Measurements from ENCODE around the gene ACSF3. TPM values are rescaled to one million over a fixed set of nuclear protein-coding genes. Genes with fewer than 3 reads are reported as not detected.
"Not testable (repeated sequence)": the region's sequence is repeated elsewhere in the genome, so short reads cannot be mapped to it uniquely, and the experiment has no call there.

The ACSF3 gene
- total RNA-seq, 2 donors from 2014 or later = 48.0 to 53.6 TPM

DNA sequence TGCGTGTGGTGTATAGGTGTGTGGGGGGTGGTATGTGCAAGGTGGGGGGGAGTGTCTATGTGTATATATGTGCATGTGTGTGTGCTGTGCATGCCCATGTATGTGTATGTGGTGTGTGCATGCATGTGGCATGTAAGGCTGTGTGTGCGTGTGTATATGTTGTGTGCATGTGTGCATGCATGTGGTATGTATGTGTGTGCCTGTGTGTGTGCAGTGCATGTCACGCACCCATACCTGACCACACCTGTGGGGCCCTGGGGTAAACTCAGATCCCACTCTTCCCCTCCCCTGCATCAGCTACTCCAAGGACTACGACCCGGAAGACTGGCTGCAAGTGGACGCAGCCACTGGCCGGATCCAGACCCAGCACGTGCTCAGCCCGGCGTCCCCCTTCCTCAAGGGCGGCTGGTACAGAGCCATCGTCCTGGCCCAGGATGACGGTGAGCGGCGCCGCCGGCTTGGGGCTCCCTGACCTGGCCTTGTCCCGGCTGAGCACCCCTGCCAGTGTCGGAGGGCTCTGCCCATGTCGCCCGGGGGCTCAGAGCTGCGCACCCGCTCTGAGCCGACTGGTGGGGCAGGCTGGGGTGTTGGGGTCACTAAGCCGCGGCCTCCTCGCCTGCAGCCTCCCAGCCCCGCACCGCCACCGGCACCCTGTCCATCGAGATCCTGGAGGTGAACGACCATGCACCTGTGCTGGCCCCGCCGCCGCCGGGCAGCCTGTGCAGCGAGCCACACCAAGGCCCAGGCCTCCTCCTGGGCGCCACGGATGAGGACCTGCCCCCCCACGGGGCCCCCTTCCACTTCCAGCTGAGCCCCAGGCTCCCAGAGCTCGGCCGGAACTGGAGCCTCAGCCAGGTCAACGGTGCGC, 97.6 kb downstream of the ACSF3 start:
- no peak for DNase-seq
- Mint-ChIP-seq H3K36me3 (ENCODE audit: low read depth) (no peaks in the 10 kb centered on the region), H3K27ac (no peak overlapping the region), H3K4me1 (no peaks in the 10 kb centered on the region), H3K4me3 (no peak overlapping the region), H3K27me3 (no peaks in the 10 kb centered on the region)
- no peaks in the 10 kb centered on the region for H3K9me3 ChIP-seq (ENCODE audit: control insufficient read depth, low read length, poor library complexity, severe bottlenecking)
- no peak for ATAC-seq

DNA sequence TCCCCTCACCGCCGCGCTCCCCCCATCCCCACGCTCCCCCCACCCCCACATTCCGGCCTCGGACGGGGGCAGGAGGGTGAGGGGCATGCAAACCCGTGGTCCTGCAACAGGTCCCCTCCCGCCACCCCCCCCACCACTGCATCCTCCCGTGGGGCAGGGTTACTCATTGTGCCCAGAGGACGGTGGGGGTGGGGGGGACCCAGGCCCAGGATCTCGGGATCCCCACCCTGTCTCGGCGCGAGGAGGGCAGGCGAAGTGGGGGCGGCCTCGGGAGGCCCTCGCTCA, 98.2 kb downstream of the ACSF3 start:
- no peak overlapping the region for H3K27ac Mint-ChIP-seq
- H3K27me3 Mint-ChIP-seq = no peaks in the 10 kb centered on the region
- H3K36me3 Mint-ChIP-seq (ENCODE audit: low read depth) = no peaks in the 10 kb centered on the region
- DNase-seq (no peak), ATAC-seq (no peak)
- H3K9me3 ChIP-seq (ENCODE audit: control insufficient read depth, low read length, poor library complexity, severe bottlenecking) = no peaks in the 10 kb centered on the region
- no peak overlapping the region for H3K4me3 Mint-ChIP-seq
- H3K4me1 Mint-ChIP-seq = no peaks in the 10 kb centered on the region

DNA sequence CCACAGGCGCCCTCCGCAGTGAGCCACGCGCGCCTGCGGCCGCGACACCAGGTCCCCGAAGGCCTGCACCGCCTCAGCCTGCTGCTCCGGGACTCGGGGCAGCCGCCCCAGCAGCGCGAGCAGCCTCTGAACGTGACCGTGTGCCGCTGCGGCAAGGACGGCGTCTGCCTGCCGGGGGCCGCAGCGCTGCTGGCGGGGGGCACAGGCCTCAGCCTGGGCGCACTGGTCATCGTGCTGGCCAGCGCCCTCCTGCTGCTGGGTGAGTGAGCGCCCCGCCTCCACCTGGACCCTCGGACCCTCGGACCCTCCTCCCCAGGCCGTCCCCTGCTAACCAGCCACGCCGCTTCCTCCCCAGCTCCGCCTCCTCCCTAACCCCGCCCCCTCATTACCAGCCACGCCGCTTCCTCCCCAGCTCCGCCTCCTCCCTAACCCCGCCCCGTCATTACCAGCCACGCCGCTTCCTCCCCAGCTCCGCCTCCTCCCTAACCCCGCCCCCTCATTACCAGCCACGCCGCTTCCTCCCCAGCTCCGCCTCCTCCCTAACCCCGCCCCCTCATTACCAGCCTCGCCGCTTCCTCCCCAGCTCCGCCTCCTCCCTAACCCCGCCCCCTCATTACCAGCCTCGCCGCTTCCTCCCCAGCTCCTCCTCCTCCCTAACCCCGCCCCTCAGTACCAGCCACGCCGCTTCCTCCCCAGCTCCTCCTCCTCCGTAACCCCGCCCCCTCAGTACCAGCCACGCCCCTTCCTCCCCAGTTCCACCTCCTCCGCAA, 98.7 kb downstream of the ACSF3 start:
- not testable (repeated sequence) for H3K36me3 Mint-ChIP-seq (ENCODE audit: low read depth); H3K9me3 ChIP-seq (ENCODE audit: control insufficient read depth, low read length, poor library complexity, severe bottlenecking); H3K27me3 Mint-ChIP-seq; H3K27ac Mint-ChIP-seq; H3K4me1 Mint-ChIP-seq
- peak; percentile 48 to 83 (median 63) for DNase-seq
- H3K4me3 Mint-ChIP-seq = peak overlapping the region; percentile 70
- ATAC-seq = peak; percentile 75

DNA sequence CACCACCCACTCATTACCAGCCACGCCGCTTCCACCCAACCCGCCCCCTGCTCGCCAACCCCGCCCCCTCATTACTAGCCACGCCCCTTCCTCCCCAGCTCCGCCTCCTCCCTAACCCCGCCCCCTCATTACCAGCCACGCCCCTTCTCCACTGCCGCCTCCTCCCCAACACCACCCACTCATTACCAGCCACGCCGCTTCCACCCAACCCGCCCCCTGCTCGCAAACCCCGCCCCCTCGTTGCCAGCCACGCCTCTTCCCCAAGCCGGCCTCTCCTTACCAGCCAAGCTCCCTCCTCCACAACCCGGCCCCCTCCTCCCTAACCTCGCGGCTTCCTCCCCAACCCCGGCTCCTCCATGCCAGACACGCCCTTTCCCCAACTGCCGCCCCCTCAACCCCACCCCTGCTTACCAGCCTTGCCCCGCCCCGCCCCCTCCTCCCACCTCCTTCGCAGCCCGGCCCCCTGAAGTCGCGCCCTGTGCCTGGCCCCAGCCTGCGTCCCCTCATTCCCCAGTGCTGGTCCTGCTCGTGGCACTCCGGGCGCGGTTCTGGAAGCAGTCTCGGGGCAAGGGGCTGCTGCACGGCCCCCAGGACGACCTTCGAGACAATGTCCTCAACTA, 99.4 kb downstream of the ACSF3 start:
- Mint-ChIP-seq H3K4me1 (no peaks in the 10 kb centered on the region), H3K27me3 (peaks cover 8% of the 10 kb centered on the region), H3K36me3 (ENCODE audit: low read depth) (no peaks in the 10 kb centered on the region), H3K4me3 (peak overlapping the region; percentile 70), H3K27ac (no peak overlapping the region)
- no peak for DNase-seq
- ATAC-seq = peak; percentile 49
- H3K9me3 ChIP-seq (ENCODE audit: control insufficient read depth, low read length, poor library complexity, severe bottlenecking) = no peaks in the 10 kb centered on the region

DNA sequence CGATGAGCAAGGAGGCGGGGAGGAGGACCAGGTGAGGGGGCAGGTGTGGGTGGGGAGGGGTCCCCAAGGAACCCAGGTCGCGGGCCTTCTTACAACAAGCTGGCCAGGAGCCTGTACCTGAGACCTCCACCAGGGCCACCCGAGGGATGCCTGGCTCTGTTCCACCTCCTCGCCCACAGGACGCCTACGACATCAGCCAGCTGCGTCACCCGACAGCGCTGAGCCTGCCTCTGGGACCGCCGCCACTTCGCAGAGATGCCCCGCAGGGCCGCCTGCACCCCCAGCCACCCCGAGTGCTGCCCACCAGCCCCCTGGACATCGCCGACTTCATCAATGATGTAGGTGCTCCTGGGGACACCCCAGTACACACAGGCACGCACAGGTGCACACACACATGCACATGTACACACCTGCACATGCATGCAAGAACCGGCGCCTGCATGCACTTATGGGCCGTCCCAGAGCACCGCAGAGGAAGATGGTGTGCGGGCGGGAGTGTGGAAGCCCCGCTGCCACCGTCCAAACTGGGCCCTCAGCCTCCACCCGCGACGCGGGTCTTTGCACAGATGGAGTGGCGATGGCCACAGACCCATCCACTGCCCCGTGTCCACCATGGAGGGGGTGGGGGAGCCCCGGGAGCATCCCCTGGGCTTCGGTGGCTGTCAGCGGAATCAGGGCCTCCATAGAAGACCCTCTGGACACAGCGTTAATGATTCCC, 100.1 kb downstream of the ACSF3 start:
- Mint-ChIP-seq H3K4me3 (no peak overlapping the region), H3K27me3 (peaks cover 9% of the 10 kb centered on the region)
- peak in 1 of 3 donors; percentile 10 for DNase-seq

DNA sequence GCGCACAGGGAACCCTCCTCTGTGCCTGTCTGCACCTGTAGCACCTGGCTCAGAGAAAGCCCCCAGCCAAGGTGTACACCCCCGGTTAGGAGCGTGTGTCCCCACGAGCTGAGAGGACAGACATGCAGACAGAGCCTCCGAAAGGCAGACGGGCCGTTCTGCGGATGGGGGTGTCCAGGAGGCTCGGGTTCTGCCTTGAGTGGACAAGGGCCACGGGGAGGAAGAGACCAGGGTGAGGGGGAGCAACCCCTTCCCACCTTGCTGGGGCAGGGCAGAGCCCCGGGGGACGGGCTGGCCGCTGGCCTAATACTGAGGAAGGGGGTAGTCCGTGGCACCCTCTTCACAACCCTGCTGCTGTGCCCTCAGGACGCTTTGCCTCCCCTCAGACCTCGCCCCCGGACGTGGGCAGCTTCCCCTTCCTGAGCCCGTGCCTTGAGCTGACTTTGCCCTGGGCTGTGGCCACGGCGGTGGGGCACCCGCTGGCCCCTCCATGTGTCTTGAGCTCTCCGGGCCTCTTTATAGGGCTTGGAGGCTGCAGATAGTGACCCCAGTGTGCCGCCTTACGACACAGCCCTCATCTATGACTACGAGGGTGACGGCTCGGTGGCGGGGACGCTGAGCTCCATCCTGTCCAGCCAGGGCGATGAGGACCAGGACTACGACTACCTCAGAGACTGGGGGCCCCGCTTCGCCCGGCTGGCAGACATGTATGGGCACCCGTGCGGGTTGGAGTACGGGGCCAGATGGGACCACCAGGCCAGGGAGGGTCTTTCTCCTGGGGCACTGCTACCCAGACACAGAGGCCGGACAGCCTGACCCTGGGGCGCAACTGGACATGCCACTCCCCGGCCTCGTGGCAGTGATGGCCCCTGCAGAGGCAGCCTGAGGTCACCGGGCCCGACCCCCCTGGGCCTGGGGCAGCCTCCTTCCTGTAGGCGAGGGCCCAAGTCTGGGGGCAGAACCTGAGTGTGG, 101.0 kb downstream of the ACSF3 start:
- Mint-ChIP-seq H3K27ac (no peak overlapping the region), H3K27me3 (peaks cover 9% of the 10 kb centered on the region), H3K4me1 (no peaks in the 10 kb centered on the region), H3K36me3 (ENCODE audit: low read depth) (no peaks in the 10 kb centered on the region), H3K4me3 (peak overlapping the region; percentile 12)
- DNase-seq (no peak), ATAC-seq (no peak)
- no peaks in the 10 kb centered on the region for H3K9me3 ChIP-seq (ENCODE audit: control insufficient read depth, low read length, poor library complexity, severe bottlenecking)

More for the DNA sequence above, 100.1 kb downstream of the ACSF3 start:
- Mint-ChIP-seq H3K4me1 (no peaks in the 10 kb centered on the region), H3K36me3 (ENCODE audit: low read depth) (no peaks in the 10 kb centered on the region), H3K27ac (no peak overlapping the region)
- no peak for ATAC-seq
- H3K9me3 ChIP-seq (ENCODE audit: control insufficient read depth, low read length, poor library complexity, severe bottlenecking) = no peaks in the 10 kb centered on the region

DNA sequence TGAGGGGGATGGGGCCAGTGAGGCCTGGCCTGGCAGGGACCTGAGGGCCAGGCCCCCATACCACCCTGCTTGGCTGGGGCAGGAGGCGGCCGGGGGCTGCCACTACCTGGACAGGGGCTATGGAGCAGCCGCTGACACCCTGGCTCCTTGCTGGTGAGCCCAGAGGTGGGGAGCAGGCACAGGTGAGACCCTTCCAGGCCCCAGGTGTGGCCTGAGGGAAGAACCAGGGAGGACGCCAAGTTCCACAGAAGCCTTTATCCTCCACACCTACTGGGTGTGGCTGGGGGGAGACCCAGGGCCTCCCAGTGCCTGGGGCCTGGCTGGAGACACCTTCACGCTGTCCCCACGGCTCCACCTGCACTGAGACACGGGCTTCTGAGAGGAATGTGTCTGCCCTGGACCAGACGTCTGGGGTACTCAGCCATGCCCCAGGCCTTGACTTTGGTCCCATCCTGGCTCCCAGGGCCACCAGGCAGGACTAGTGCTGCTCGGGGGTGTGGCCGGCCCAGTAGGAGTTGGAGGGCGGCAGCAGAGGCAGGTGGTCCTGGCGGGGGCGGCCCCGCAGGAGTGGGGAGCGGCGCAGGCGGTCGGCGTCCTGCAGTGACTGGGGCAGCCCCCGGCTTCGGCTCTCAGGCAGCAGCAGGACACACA, 102.0 kb downstream of the ACSF3 start:
- H3K4me3 Mint-ChIP-seq = no peak overlapping the region
- ATAC-seq (no peak), DNase-seq (no peak)
- H3K9me3 ChIP-seq (ENCODE audit: control insufficient read depth, low read length, poor library complexity, severe bottlenecking) = no peaks in the 10 kb centered on the region
- peaks cover 17% of the 10 kb centered on the region for H3K27me3 Mint-ChIP-seq
- H3K27ac Mint-ChIP-seq = no peak overlapping the region
- peaks cover 2% of the 10 kb centered on the region for H3K4me1 Mint-ChIP-seq
- H3K36me3 Mint-ChIP-seq (ENCODE audit: low read depth) = no peaks in the 10 kb centered on the region

DNA sequence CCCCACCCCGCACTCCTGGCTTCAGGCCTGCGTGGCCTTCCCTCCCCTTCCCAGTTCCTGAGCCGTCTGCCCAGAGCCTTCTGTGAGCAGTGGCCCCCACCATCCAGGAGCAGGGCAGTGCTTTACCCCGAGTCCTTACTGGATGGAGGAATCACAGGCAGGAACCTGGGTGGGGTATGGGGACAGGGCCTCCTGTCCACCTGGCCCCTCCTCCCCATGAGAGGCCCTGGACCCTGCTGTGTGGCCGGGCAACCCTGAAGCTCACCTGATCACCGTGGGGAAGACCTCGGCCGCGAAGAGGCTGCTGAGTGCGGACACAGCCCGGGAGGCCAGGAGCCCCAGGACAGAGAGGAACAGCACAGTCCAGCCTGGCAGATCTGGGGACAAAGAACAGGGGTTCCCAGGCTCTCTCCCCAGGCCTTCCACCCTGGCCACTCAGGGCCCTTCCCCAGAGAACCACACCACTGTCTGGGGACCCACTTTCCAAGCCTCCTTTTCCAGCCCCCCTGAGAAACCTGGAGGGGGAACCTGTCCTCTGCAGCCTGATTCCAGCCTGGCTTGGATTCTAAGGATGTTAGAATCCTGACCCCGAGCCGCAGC, 103.5 kb downstream of the ACSF3 start:
- ATAC-seq (no peak), DNase-seq (no peak)
- peaks cover 17% of the 10 kb centered on the region for H3K27me3 Mint-ChIP-seq
- no peaks in the 10 kb centered on the region for H3K36me3 Mint-ChIP-seq (ENCODE audit: low read depth)
- H3K27ac Mint-ChIP-seq = no peak overlapping the region
- no peak overlapping the region for H3K4me3 Mint-ChIP-seq
- H3K9me3 ChIP-seq (ENCODE audit: control insufficient read depth, low read length, poor library complexity, severe bottlenecking) = no peaks in the 10 kb centered on the region
- peaks cover 3% of the 10 kb centered on the region for H3K4me1 Mint-ChIP-seq

DNA sequence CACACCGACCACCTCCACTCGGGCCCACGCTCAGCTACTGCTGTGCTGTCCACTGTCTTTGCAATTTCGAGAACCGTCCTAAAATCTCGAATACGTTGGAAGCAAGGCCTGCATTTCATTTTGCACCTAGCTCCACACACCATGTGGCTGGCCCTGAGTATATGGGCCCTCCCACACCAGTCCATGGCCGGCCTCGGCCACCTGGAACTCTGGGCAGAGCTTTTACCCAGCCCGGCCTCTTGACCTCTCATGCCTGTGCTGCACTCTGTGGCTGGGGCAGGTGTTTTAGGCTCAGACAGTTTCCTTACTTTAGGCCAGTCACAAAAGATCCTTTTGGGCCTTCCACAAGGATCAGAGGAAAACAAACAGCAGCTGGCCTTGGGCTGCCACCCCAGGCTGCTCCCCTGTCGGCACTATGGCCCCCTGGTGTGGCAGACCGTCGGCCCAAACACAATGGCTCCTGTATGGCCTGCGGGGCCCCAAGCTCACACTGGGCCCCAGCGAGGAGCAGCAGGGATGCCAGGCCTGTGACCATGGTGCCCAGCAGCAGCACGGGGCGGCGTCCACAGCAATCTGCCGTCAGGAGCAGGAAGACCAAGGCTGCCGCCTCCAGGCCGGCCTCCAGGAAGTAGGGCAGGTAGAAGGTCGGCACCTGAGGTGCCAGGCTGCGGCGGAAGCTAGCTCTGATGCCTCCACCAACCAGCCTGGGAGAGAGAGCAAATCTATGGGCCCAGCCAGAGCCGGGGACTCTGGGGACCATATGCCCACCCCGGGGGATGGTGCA, 104.2 kb downstream of the ACSF3 start:
- H3K27me3 Mint-ChIP-seq = peaks cover 21% of the 10 kb centered on the region
- peaks cover 3% of the 10 kb centered on the region for H3K4me1 Mint-ChIP-seq
- ATAC-seq (no peak), DNase-seq (no peak)
- no peak overlapping the region for H3K4me3 Mint-ChIP-seq
- H3K27ac Mint-ChIP-seq = no peak overlapping the region
- H3K9me3 ChIP-seq (ENCODE audit: control insufficient read depth, low read length, poor library complexity, severe bottlenecking) = no peaks in the 10 kb centered on the region
- no peaks in the 10 kb centered on the region for H3K36me3 Mint-ChIP-seq (ENCODE audit: low read depth)

DNA sequence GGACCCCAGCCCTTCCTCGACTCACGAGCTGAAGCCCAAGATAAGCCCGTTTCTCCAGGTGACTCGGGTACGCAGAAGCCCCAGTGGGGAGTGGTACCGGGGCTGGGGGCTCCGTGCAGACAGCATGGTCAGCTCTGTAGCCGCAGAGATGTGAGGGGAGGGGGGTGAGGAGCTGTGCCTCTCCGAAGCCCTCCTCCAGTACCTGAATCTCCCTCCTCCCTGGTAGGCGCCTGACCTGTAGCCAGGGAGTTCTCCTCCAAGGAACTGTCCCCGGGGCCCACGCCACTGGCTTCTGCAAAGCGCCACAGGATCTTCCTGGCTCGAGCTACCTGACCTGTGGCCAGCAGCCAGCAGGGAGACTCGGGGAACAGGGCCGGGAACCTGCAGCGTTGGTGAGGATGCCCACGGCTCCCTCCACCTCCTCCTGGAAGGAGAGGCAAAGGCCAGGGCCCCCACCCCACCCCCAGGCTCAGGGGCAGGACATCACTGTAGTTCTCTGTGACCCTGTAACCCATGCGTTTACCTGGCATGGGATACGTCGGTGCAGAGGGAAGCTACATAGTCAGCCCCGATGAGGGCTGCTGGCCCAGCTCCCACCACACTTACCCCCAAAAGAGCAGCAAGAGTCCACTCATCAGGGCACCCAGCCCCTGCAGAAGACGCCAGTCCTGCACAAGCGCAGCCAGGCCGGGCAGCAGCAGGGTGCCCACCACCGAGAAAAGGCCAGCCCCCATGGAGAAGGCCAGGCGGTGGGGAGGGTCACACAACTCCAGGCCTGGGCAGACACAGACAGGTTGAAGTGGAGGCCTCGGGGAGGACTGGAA, 105.0 kb downstream of the ACSF3 start:
- no peaks in the 10 kb centered on the region for H3K9me3 ChIP-seq (ENCODE audit: control insufficient read depth, low read length, poor library complexity, severe bottlenecking)
- Mint-ChIP-seq H3K4me1 (peaks cover 3% of the 10 kb centered on the region), H3K27me3 (peaks cover 29% of the 10 kb centered on the region), H3K4me3 (no peak overlapping the region), H3K27ac (no peak overlapping the region), H3K36me3 (ENCODE audit: low read depth) (no peaks in the 10 kb centered on the region)
- no peak for ATAC-seq
- DNase-seq = no peak

All from T-helper 17 cell (primary cell).